GM12891 (cell line): Measurements from ENCODE around the gene RPL28.

Source experiments
- PAX5 ChIP-seq: IDR thresholded peaks from 2 replicates; pipeline ENCODE4 v1.6.1; 2011; ENCODE audit warnings: low read length, moderate library complexity, mild to moderate bottlenecking; ENCODE audit not compliant: insufficient read depth, severe bottlenecking
- POLR2A ChIP-seq: IDR thresholded peaks from 2 replicates; pipeline ENCODE4 v1.6.1; 2011; ENCODE audit warnings: low read depth, low read length, control low read depth
- POLR2AphosphoS5 ChIP-seq: IDR thresholded peaks from 2 replicates; pipeline ENCODE4 v1.6.1; 2011; ENCODE audit warnings: low read depth, low read length, control low read depth
- TAF1 ChIP-seq: IDR thresholded peaks from 2 replicates; pipeline ENCODE4 v1.6.1; 2011; ENCODE audit warnings: low read depth, low read length, control low read depth

- TF ChIP-seq POLR2A (no peak), TAF1 (no peak), POLR2AphosphoS5 (no peak), PAX5 (no peak)
Measured at GRCh38 chr19:55358493-55358892, 27.2 kb upstream of the RPL28 start.
